ENCODE data around the gene CERS6.

- TF ChIP-seq PKNOX1 (IDR thresholded peaks at IDR 0.05): no peak
- TF ChIP-seq ELF4 (IDR thresholded peaks at IDR 0.05): no peak
- TF ChIP-seq ZNF384 (IDR thresholded peaks at IDR 0.05): no peak
- TF ChIP-seq BHLHE40 (IDR thresholded peaks at IDR 0.05; ENCODE audit: borderline replicate concordance): no peak
- no peak for TF ChIP-seq TARDBP (IDR thresholded peaks at IDR 0.05)
These were observed 360.3 kb downstream of the CERS6 start for GRCh38 chr2:168816369-168816768.

Measured in HEK293T (cell line).